Kidney (tissue), 14 donors: Measurements from ENCODE around the gene CERS1. TPM values are rescaled to one million over a fixed set of nuclear protein-coding genes. Genes with fewer than 3 reads are reported as not detected.

Experiments used
- DNase-seq, 5 donors: peaks; one replicate each; pipeline ENCODE4 v3.0.0-alpha.2; 2013 to 2020
- FAIRE-seq: peaks from 2 replicates; lab custom pipeline; 2012; peaks lifted over from hg19 to GRCh38; lab: Jason Lieb, UNC
- H3K27ac ChIP-seq, 2 donors: one replicate each; pipeline ENCODE4 v1.7.0; 2013; ENCODE audit warnings: low read depth in 2 of 2, low read length in 2 of 2, inconsistent platforms in 1 of 2
- H3K27me3 ChIP-seq: one replicate; pipeline ENCODE4 v1.7.1; 2013; ENCODE audit warnings: low read length, inconsistent platforms; ENCODE audit not compliant: control insufficient read depth, insufficient read depth
- H3K36me3 ChIP-seq, 3 donors: one replicate each; pipeline versions ENCODE4 v1.7.0 to v1.7.1; 2013; ENCODE audit warnings: low read length in 3 of 3, control low read depth in 1 of 3, inconsistent platforms in 1 of 3; ENCODE audit not compliant: insufficient read depth in 3 of 3, control insufficient read depth in 2 of 3
- H3K4me1 ChIP-seq, 3 donors: one replicate each; pipeline versions ENCODE4 v1.7.0 to v1.7.1; 2013; ENCODE audit warnings: low read length in 3 of 3, inconsistent platforms in 1 of 3, low read depth in 1 of 3; ENCODE audit not compliant: control insufficient read depth in 2 of 3, insufficient read depth in 2 of 3
- H3K4me3 ChIP-seq, 3 donors: one replicate each; pipeline versions ENCODE4 v1.7.0 to v1.8.1; 2013; ENCODE audit warnings: low read length in 3 of 3, control low read depth in 1 of 3, inconsistent platforms in 1 of 3
- H3K9ac ChIP-seq, 3 donors: one replicate each; pipeline versions ENCODE4 v1.7.0 to v1.7.1; 2013; ENCODE audit warnings: low read length in 3 of 3, control low read depth in 1 of 3, inconsistent platforms in 1 of 3
- H3K9me3 ChIP-seq, 3 donors: one replicate each; pipeline versions ENCODE4 v1.7.0 to v1.7.1; 2013; ENCODE audit warnings: low read length in 3 of 3, control low read depth in 1 of 3, inconsistent platforms in 1 of 3; ENCODE audit not compliant: control insufficient read depth in 2 of 3, insufficient read depth in 1 of 3
- intact Hi-C: fragments of 100-400 bp; cut with DNase I; formaldehyde crosslinking; loops from one replicate; pipeline ENCODE4 v1.11.1; 2022
- polyA plus RNA-seq: library from polyadenylated mRNA; stranded (reverse); fragments of 350-450 nt; fragmentation: Illumina TruSeq; extraction: RNeasy Lipid Tissue Mini Kit (QIAGEN cat#74804); gene quantifications from one replicate; pipeline ENCODE4 v1.2.3, GENCODE V29; 2014; ENCODE audit warnings: low read depth, low replicate concordance; ENCODE audit not compliant: insufficient read depth
- total RNA-seq: library from RNA; stranded (reverse); fragmentation: NEBNext Ultra II Directional; extraction: Animal tissue kit (Norgen Biotek cat#: 25700); gene quantifications from one replicate; pipeline ENCODE4 v1.2.1, GENCODE V29; 2021
- TF ChIP-seq, protein P1 (sequence below): IDR thresholded peaks from 3 replicates; pipeline ENCODE4 v1.5.1; 2012; ENCODE audit warnings: mild to moderate bottlenecking, moderate library complexity, borderline replicate concordance; ENCODE audit not compliant: insufficient read depth; ENCODE audit errors: extremely low read depth
- donor health status: control.
- donor health status: control.
- donor health status: control.
- donor health status: control.
- donor health status: control.
- donor health status: DM: yes; HTN: yes; CAD: no.
- donor health status: Normal renal cell carcinoma (clear cell type).

The CERS1 gene
- total and polyA plus RNA-seq, 2 donors from 2014 or later = 0.50 TPM; not detected in 1

DNA sequence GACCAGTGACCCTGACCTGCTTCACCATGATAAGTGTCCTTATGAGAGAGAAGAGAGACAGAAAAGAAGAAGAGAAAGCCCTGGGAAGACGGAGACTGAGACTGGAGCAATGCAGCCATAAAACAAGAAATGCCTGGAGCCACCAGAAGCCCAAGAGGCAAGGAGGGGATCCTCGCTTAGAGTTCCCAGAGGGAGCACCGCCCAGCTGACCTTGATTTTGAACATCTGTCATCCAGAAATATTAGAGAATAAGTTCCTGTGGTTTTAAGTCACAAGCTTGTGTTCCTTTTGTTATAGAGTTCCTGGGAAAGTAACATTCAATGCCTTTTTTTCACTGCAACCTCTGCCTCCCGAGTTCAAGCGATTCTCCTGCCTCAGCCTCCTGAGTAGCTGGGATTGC, 20.2 kb downstream of the CERS1 start:
- Histone ChIP-seq H3K4me1 (no peaks in the 10 kb centered on the region), H3K27me3 (no peaks in the 10 kb centered on the region), H3K36me3 (no peaks in the 10 kb centered on the region), H3K9ac (no peak overlapping the region), H3K27ac (no peak overlapping the region), H3K9me3 (no peaks in the 10 kb centered on the region), H3K4me3 (no peak overlapping the region)
- FAIRE-seq (no peak), DNase-seq (no peak)
- TF ChIP-seq, protein P1, sequence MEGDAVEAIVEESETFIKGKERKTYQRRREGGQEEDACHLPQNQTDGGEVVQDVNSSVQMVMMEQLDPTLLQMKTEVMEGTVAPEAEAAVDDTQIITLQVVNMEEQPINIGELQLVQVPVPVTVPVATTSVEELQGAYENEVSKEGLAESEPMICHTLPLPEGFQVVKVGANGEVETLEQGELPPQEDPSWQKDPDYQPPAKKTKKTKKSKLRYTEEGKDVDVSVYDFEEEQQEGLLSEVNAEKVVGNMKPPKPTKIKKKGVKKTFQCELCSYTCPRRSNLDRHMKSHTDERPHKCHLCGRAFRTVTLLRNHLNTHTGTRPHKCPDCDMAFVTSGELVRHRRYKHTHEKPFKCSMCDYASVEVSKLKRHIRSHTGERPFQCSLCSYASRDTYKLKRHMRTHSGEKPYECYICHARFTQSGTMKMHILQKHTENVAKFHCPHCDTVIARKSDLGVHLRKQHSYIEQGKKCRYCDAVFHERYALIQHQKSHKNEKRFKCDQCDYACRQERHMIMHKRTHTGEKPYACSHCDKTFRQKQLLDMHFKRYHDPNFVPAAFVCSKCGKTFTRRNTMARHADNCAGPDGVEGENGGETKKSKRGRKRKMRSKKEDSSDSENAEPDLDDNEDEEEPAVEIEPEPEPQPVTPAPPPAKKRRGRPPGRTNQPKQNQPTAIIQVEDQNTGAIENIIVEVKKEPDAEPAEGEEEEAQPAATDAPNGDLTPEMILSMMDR = no peak
- intact Hi-C loops = no loop called here

DNA sequence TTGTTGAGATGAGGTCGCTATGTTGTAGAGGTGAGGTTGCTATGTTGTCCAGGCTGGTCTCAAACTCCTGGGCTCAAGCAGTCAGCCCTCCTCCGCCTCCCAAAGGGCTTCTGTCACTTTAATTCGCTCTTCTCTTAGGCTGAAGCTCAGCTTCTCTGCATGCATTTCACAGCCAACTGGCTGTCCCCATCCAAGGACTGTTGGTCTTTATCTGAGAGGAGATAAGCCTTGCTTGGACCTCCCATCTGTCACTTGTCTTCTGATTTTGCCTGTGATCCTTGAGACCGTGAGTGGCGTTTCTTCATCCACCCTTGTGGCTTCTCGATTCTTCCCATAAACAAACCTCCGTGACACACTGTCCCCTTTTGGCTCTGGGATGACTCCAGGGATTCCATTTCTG, 24.4 kb downstream of the CERS1 start:
- Histone ChIP-seq H3K9ac (no peak overlapping the region), H3K4me3 (no peak overlapping the region), H3K27me3 (no peaks in the 10 kb centered on the region), H3K9me3 (no peaks in the 10 kb centered on the region), H3K27ac (no peak overlapping the region), H3K36me3 (peaks cover 0 to 13% (median 0%) of the 10 kb centered on the region in 3 donors), H3K4me1 (no peaks in the 10 kb centered on the region)
- intact Hi-C loops = no loop called here
- DNase-seq (no peak), FAIRE-seq (no peak)
- TF ChIP-seq, protein P1 = no peak

DNA sequence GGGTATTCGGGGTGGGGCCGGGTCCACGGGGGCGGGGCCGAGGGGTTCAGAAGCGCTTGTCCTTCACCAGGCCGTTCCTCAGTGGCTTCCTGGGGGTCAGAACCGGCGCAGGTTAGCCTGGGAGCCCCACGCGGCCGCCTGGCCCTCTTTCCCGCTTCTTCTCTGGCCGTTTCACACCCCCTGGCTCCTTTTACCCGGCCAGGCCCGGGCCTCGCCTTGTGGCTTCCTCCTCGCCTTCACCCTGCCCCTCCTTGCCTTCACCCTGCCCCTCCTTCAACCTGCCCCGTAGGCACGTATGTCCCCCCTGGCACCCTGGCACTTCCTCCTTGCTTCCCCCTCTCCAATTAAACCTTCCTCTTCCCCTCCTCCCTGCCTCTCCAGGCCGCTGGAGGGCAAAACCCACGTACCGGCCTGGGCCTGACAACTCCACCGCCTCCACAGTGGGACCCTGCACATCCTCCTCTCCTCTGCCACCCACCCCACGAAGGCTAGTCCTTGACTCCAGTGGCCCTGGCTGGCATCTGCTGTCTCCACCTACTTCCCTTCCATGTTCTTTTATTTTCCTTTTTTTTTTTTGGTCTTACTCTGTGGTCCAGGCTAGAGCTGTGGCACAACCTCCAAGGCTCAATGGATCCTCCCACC, 25.3 kb downstream of the CERS1 start:
- no peak for FAIRE-seq
- H3K27ac ChIP-seq = no peak overlapping the region
- peaks cover 0 to 20% (median 0%) of the 10 kb centered on the region in 3 donors for H3K36me3 ChIP-seq
- intact Hi-C loops = no loop called here
- H3K4me1 ChIP-seq = no peaks in the 10 kb centered on the region
- H3K4me3 ChIP-seq = no peak overlapping the region
- H3K27me3 ChIP-seq = no peaks in the 10 kb centered on the region
- TF ChIP-seq, protein P1 = no peak
- H3K9ac ChIP-seq = no peak overlapping the region
- no peaks in the 10 kb centered on the region for H3K9me3 ChIP-seq
- no peak for DNase-seq
